ENCODE measurements around the gene MT1A.

DNA sequence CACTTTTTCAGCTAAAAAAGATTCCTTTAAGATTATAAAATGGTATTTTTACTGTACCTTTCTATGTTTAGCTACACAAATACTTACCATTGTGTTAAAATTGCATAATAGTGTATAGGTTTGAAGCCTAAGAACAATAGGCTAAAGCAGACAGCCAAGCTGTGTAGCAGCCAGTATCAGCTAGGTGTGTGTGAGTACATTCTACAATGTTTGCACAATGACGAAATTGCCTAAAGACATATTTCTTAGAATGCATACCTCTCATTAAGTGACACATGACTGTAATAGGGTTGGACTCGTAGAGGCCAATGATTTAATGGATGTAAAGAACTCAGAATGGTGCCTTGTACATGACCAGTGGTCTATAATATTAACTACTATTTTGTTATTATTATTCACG lies 11.4 kb downstream of the MT1A start:
- TF ChIP-seq PRDM15 (CRISPR knock-in tag; IDR thresholded peaks at IDR 0.05), result no peak
- TF ChIP-seq, protein P1, sequence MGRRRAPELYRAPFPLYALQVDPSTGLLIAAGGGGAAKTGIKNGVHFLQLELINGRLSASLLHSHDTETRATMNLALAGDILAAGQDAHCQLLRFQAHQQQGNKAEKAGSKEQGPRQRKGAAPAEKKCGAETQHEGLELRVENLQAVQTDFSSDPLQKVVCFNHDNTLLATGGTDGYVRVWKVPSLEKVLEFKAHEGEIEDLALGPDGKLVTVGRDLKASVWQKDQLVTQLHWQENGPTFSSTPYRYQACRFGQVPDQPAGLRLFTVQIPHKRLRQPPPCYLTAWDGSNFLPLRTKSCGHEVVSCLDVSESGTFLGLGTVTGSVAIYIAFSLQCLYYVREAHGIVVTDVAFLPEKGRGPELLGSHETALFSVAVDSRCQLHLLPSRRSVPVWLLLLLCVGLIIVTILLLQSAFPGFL (CRISPR knock-in tag; IDR thresholded peaks at IDR 0.05; ENCODE audit: borderline replicate concordance), result no peak
- TF ChIP-seq, protein P2, sequence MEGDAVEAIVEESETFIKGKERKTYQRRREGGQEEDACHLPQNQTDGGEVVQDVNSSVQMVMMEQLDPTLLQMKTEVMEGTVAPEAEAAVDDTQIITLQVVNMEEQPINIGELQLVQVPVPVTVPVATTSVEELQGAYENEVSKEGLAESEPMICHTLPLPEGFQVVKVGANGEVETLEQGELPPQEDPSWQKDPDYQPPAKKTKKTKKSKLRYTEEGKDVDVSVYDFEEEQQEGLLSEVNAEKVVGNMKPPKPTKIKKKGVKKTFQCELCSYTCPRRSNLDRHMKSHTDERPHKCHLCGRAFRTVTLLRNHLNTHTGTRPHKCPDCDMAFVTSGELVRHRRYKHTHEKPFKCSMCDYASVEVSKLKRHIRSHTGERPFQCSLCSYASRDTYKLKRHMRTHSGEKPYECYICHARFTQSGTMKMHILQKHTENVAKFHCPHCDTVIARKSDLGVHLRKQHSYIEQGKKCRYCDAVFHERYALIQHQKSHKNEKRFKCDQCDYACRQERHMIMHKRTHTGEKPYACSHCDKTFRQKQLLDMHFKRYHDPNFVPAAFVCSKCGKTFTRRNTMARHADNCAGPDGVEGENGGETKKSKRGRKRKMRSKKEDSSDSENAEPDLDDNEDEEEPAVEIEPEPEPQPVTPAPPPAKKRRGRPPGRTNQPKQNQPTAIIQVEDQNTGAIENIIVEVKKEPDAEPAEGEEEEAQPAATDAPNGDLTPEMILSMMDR (IDR thresholded peaks at IDR 0.05), result no peak
- no peak for TF ChIP-seq KAT7 (CRISPR knock-in tag; IDR thresholded peaks at IDR 0.05; ENCODE audit: borderline replicate concordance)
- TF ChIP-seq ZNF138 (CRISPR knock-in tag; conservative IDR thresholded peaks at IDR 0.05), result no peak
- no peak for TF ChIP-seq NR1H2 (CRISPR knock-in tag; IDR thresholded peaks at IDR 0.05)
- no peak for TF ChIP-seq MLX (CRISPR knock-in tag; IDR thresholded peaks at IDR 0.05)
- no peak for TF ChIP-seq JUN (CRISPR knock-in tag; IDR thresholded peaks at IDR 0.05)
- TF ChIP-seq FOXP1 (CRISPR knock-in tag; IDR thresholded peaks at IDR 0.05; ENCODE audit: borderline replicate concordance), result no peak
- no peak for TF ChIP-seq GABPB1 (CRISPR knock-in tag; IDR thresholded peaks at IDR 0.05)
